Astrocyte of the cerebellum (primary cell): Measurements from ENCODE around the gene OSBPL1A.

ENCODE experiments used
- DNase-seq: peaks from one replicate; pipeline ENCODE4 v3.0.0-alpha.2; 2011; ENCODE audit warnings: low read depth
- H3K4me3 ChIP-seq: 2 replicates; pipeline ENCODE4 v1.5.1; 2011; ENCODE audit warnings: mild to moderate bottlenecking, low read depth, low read length, moderate library complexity
- CTCF ChIP-seq: IDR thresholded peaks from 2 replicates; pipeline ENCODE4 v1.5.1; 2012; ENCODE audit warnings: low read length, low read depth, moderate library complexity, mild to moderate bottlenecking; ENCODE audit errors: missing control alignments
- in situ Hi-C: cut with HindIII; loops from 2 replicates; pipeline ENCODE4 v1.10.0; 2017; ENCODE audit warnings: low sequenced_read_pairs

The OSBPL1A gene

GRCh38 chr18:24142376-24142775 is 255.2 kb downstream of the OSBPL1A start:
- no peak for DNase-seq
- H3K4me3 ChIP-seq: no peak overlapping the region
- no peak for TF ChIP-seq CTCF
- in situ Hi-C loops: no loop called here

GRCh38 chr18:24140697-24141096 is 256.9 kb downstream of the OSBPL1A start:
- in situ Hi-C loops: no loop called here
- DNase-seq: no peak
- no peak for TF ChIP-seq CTCF
- H3K4me3 ChIP-seq: no peak overlapping the region

- peak; percentile 59 for DNase-seq
- no peak for TF ChIP-seq CTCF
- peak within 1 kb of the TSS; percentile 57 for H3K4me3 ChIP-seq
- in situ Hi-C loops: no loop called here
These were observed 258.6 kb downstream of the OSBPL1A start, which contains the start of gene CABYR for GRCh38 chr18:24138789-24139616. CABYR (plus strand) TSS chr18:24139062; CDS start chr18:24143115, 4,053 bp downstream.

GRCh38 chr18:24138409-24138788 is 259.2 kb downstream of the OSBPL1A start:
- DNase-seq: no peak
- no peak for TF ChIP-seq CTCF
- in situ Hi-C loops: no loop called here
- peak overlapping the region; percentile 57 for H3K4me3 ChIP-seq

- in situ Hi-C loops: no loop called here
- no peak for TF ChIP-seq CTCF
- no peak for DNase-seq
- no peak overlapping the region for H3K4me3 ChIP-seq
These were observed 260.7 kb downstream of the OSBPL1A start for GRCh38 chr18:24136967-24137373.

- no peak for TF ChIP-seq CTCF
- H3K4me3 ChIP-seq: no peak overlapping the region
- DNase-seq: no peak
- in situ Hi-C loops: no loop called here
These were observed 267.1 kb downstream of the OSBPL1A start for GRCh38 chr18:24130494-24130893.
